ENCODE measurements around the gene KIF16B.

GRCh38 chr20:16485401-16485800, 87.8 kb downstream of the KIF16B start:
- TF ChIP-seq, protein P1, sequence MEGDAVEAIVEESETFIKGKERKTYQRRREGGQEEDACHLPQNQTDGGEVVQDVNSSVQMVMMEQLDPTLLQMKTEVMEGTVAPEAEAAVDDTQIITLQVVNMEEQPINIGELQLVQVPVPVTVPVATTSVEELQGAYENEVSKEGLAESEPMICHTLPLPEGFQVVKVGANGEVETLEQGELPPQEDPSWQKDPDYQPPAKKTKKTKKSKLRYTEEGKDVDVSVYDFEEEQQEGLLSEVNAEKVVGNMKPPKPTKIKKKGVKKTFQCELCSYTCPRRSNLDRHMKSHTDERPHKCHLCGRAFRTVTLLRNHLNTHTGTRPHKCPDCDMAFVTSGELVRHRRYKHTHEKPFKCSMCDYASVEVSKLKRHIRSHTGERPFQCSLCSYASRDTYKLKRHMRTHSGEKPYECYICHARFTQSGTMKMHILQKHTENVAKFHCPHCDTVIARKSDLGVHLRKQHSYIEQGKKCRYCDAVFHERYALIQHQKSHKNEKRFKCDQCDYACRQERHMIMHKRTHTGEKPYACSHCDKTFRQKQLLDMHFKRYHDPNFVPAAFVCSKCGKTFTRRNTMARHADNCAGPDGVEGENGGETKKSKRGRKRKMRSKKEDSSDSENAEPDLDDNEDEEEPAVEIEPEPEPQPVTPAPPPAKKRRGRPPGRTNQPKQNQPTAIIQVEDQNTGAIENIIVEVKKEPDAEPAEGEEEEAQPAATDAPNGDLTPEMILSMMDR (IDR thresholded peaks at IDR 0.05; ENCODE audit: extremely low read depth in 1 of 2, insufficient read depth in 1 of 2, low read depth in 1 of 2, low read length in 2 of 2): no peak
- no peak for TF ChIP-seq EZH2 (IDR thresholded peaks at IDR 0.05; ENCODE audit: borderline replicate concordance, low read depth, low read length, severe bottlenecking)
